ENCODE results near the gene HDGFL2. TPM values are rescaled to one million over a fixed set of nuclear protein-coding genes. Genes with fewer than 3 reads are reported as not detected.

Gene HDGFL2
- 10 to 100 TPM; 33.0 to 34.1 (median 33.1) TPM for total RNA-seq

- intact Hi-C loops (cut with DNase I; ENCODE audit: low total_unique reads) = no loop called here
- Histone ChIP-seq H3K4me3 (peak within 1 kb of the TSS; percentile 95 to 99 (median 97)), H3K27me3 (no peaks in the 10 kb centered on the region), H3K4me1 (peaks cover 8 to 13% of the 10 kb centered on the region in 2 donors), H3K9me3 (no peaks in the 10 kb centered on the region), H3K27ac (peak within 1 kb of the TSS; percentile 83 to 91), H3K36me3 (no peaks in the 10 kb centered on the region)
- no peak for DNase-seq (ENCODE audit: low spot score in 2 of 2)
- no peak for TF ChIP-seq CTCF (IDR thresholded peaks at IDR 0.05)
- no peak for TF ChIP-seq POLR2A (IDR thresholded peaks at IDR 0.05)
- no peak for TF ChIP-seq POLR2AphosphoS5 (IDR thresholded peaks at IDR 0.05)
Measured at GRCh38 chr19:4472174-4472974, at the start of gene HDGFL2. HDGFL2 (plus strand) TSS chr19:4472297; CDS start chr19:4472351, 54 bp downstream.

GRCh38 chr19:4423416-4424126 is 48.5 kb upstream of the HDGFL2 start:
- H3K9me3 ChIP-seq = no peaks in the 10 kb centered on the region
- intact Hi-C loops (cut with DNase I; ENCODE audit: low total_unique reads) = no loop called here
- no peak overlapping the region for H3K27ac ChIP-seq
- no peak overlapping the region for H3K4me3 ChIP-seq
- no peaks in the 10 kb centered on the region for H3K27me3 ChIP-seq
- H3K4me1 ChIP-seq = no peaks in the 10 kb centered on the region
- DNase-seq (ENCODE audit: low spot score in 2 of 2) = no peak
- TF ChIP-seq POLR2AphosphoS5 (IDR thresholded peaks at IDR 0.05) (no peak), POLR2A (IDR thresholded peaks at IDR 0.05) (no peak), CTCF (IDR thresholded peaks at IDR 0.05) (no peak)
- H3K36me3 ChIP-seq = no peaks in the 10 kb centered on the region

- TF ChIP-seq CTCF (IDR thresholded peaks at IDR 0.05) = no peak
- no peak for TF ChIP-seq POLR2A (IDR thresholded peaks at IDR 0.05)
- TF ChIP-seq POLR2AphosphoS5 (IDR thresholded peaks at IDR 0.05) = no peak
- intact Hi-C loops (cut with DNase I; ENCODE audit: low total_unique reads) = no loop called here
- Histone ChIP-seq H3K27me3 (no peaks in the 10 kb centered on the region), H3K9me3 (no peaks in the 10 kb centered on the region), H3K27ac (no peak overlapping the region), H3K36me3 (no peaks in the 10 kb centered on the region), H3K4me1 (no peaks in the 10 kb centered on the region), H3K4me3 (no peak overlapping the region)
- no peak for DNase-seq (ENCODE audit: low spot score in 2 of 2)
Measured at GRCh38 chr19:4425537-4425936, 46.6 kb upstream of the HDGFL2 start.

GRCh38 chr19:4428326-4428975 is 43.6 kb upstream of the HDGFL2 start:
- Histone ChIP-seq H3K4me1 (no peaks in the 10 kb centered on the region), H3K36me3 (no peaks in the 10 kb centered on the region), H3K4me3 (no peak overlapping the region), H3K27ac (no peak overlapping the region), H3K9me3 (no peaks in the 10 kb centered on the region), H3K27me3 (no peaks in the 10 kb centered on the region)
- TF ChIP-seq POLR2A (IDR thresholded peaks at IDR 0.05) = no peak
- intact Hi-C loops (cut with DNase I; ENCODE audit: low total_unique reads) = no loop called here
- DNase-seq (ENCODE audit: low spot score in 2 of 2) = no peak

- Histone ChIP-seq H3K4me1 (no peaks in the 10 kb centered on the region), H3K27me3 (no peaks in the 10 kb centered on the region), H3K4me3 (no peak overlapping the region), H3K36me3 (no peaks in the 10 kb centered on the region), H3K27ac (no peak overlapping the region), H3K9me3 (no peaks in the 10 kb centered on the region)
- no peak for DNase-seq (ENCODE audit: low spot score in 2 of 2)
- intact Hi-C loops (cut with DNase I; ENCODE audit: low total_unique reads) = no loop called here
- TF ChIP-seq POLR2AphosphoS5 (IDR thresholded peaks at IDR 0.05) (no peak), POLR2A (IDR thresholded peaks at IDR 0.05) (no peak), CTCF (IDR thresholded peaks at IDR 0.05) (no peak)
Measured at GRCh38 chr19:4429256-4429655, 42.8 kb upstream of the HDGFL2 start.

Data from breast epithelium (tissue), 4 donors.